Tongue (tissue), 1 donor: ENCODE data around the gene PCDHA11. TPM values are rescaled to one million over a fixed set of nuclear protein-coding genes. Genes with fewer than 3 reads are reported as not detected.

Experiments used
- total RNA-seq: library from RNA; depleted of rRNA; stranded (reverse); fragments of >200 nt; gene quantifications from one replicate; pipeline ENCODE4 v1.2.3, GENCODE V29; 2014

PCDHA11 gene
- total RNA-seq, 1 donor from 2014 or later = 0.51 TPM

Other genes starting within 250 kb of the PCDHA11 start
- gene CD14, start 235.8 kb upstream of the PCDHA11 start, total RNA-seq = 15.7 TPM
- 17.8 TPM for gene TMCO6, start 229.5 kb upstream of the PCDHA11 start, total RNA-seq
- gene NDUFA2, start 221.3 kb upstream of the PCDHA11 start, total RNA-seq = 27.7 TPM
- gene IK, start 221.1 kb upstream of the PCDHA11 start, total RNA-seq = 93.7 TPM
- gene WDR55, start 204.1 kb upstream of the PCDHA11 start, total RNA-seq = 16.9 TPM
- not detected for gene DND1, start 195.4 kb upstream of the PCDHA11 start, total RNA-seq
- gene HARS1, start 177.6 kb upstream of the PCDHA11 start, total RNA-seq = 42.1 TPM
- gene HARS2, start 177.5 kb upstream of the PCDHA11 start, total RNA-seq = 24.8 TPM
- gene ZMAT2, start 168.5 kb upstream of the PCDHA11 start, total RNA-seq = 27.5 TPM
- gene PCDHA1, start 82.8 kb upstream of the PCDHA11 start, total RNA-seq = not detected
- gene PCDHA2, start 74.1 kb upstream of the PCDHA11 start, total RNA-seq = 0.72 TPM
- 0.10 TPM for gene PCDHA3, start 67.9 kb upstream of the PCDHA11 start, total RNA-seq
- 1.4 TPM for gene PCDHA4, start 61.9 kb upstream of the PCDHA11 start, total RNA-seq
- 0.41 TPM for gene PCDHA5, start 47.3 kb upstream of the PCDHA11 start, total RNA-seq
- 0.82 TPM for gene PCDHA6, start 41.0 kb upstream of the PCDHA11 start, total RNA-seq
- gene PCDHA7, start 34.7 kb upstream of the PCDHA11 start, total RNA-seq = 0.21 TPM
- gene PCDHA8, start 27.8 kb upstream of the PCDHA11 start, total RNA-seq = not detected
- 0.10 TPM for gene PCDHA9, start 20.6 kb upstream of the PCDHA11 start, total RNA-seq
- gene PCDHA10, start 13.1 kb upstream of the PCDHA11 start, total RNA-seq = 0.21 TPM
- 0.10 TPM for gene PCDHA12, start 6.4 kb downstream of the PCDHA11 start, total RNA-seq
- 0.31 TPM for gene PCDHA13, start 13.2 kb downstream of the PCDHA11 start, total RNA-seq
- 0.41 TPM for gene PCDHAC1, start 57.3 kb downstream of the PCDHA11 start, total RNA-seq
- 4.6 TPM for gene PCDHAC2, start 97.5 kb downstream of the PCDHA11 start, total RNA-seq
- not detected for gene PCDHB1, start 182.4 kb downstream of the PCDHA11 start, total RNA-seq
- 4.4 TPM for gene PCDHB2, start 225.7 kb downstream of the PCDHA11 start, total RNA-seq
- 3.7 TPM for gene PCDHB3, start 231.5 kb downstream of the PCDHA11 start, total RNA-seq